MM.1S (cell line): ENCODE data around the gene PSMA5.
"Not testable (repeated sequence)": the region's sequence is repeated elsewhere in the genome, so short reads cannot be mapped to it uniquely, and the experiment has no call there.

ENCODE experiments used
- DNase-seq: peaks from one replicate; pipeline ENCODE4 v3.0.0-alpha.2; 2015
- H2AFZ ChIP-seq: fragments of 300-600 bp; sonication (generic); 2 replicates; pipeline ENCODE4 v1.6.0; 2016; ENCODE audit warnings: antibody characterized with exemption, low read length
- H3F3A ChIP-seq: fragments of 300-600 bp; sonication (generic); 2 replicates; pipeline ENCODE4 v1.6.1; 2016; ENCODE audit warnings: mild to moderate bottlenecking, antibody characterized with exemption, low read length, moderate library complexity, mixed read lengths; ENCODE audit not compliant: insufficient read depth
- H3K27ac ChIP-seq: fragments of 300-600 bp; sonication (generic); 2 replicates; pipeline ENCODE4 v1.5.1; 2016; ENCODE audit warnings: mild to moderate bottlenecking, low read length
- H3K27me3 ChIP-seq: fragments of 300-600 bp; sonication (generic); replicated peaks from 2 replicates; pipeline ENCODE4 v1.6.0; 2016; ENCODE audit warnings: low read length; ENCODE audit not compliant: insufficient read depth
- H3K36me3 ChIP-seq: fragments of 300-600 bp; sonication (generic); replicated peaks from 2 replicates; pipeline ENCODE4 v1.6.1; 2016; ENCODE audit warnings: mild to moderate bottlenecking, low read length, mixed read lengths; ENCODE audit not compliant: insufficient read depth
- H3K4me1 ChIP-seq: fragments of 300-600 bp; sonication (generic); 2 replicates; pipeline ENCODE4 v1.6.1; 2016; ENCODE audit warnings: low read length, mixed read lengths
- H3K4me2 ChIP-seq: fragments of 300-600 bp; sonication (generic); 2 replicates; pipeline ENCODE4 v1.6.0; 2016; ENCODE audit warnings: low read depth, low read length
- H3K4me3 ChIP-seq: fragments of 300-600 bp; sonication (generic); 2 replicates; pipeline ENCODE4 v1.5.1; 2016; ENCODE audit warnings: low read length, mixed read lengths
- H3K79me2 ChIP-seq: fragments of 300-600 bp; sonication (generic); 2 replicates; pipeline ENCODE4 v1.6.1; 2016; ENCODE audit warnings: mixed run types, low read length, mixed read lengths
- H3K9ac ChIP-seq: fragments of 300-600 bp; sonication (generic); 2 replicates; pipeline ENCODE4 v1.6.1; 2016; ENCODE audit warnings: low read length, mixed read lengths
- H3K9me2 ChIP-seq: fragments of 300-600 bp; sonication (generic); replicated peaks from 2 replicates; pipeline ENCODE4 v1.6.1; 2016; ENCODE audit warnings: mild to moderate bottlenecking, low read length, mixed read lengths; ENCODE audit not compliant: insufficient read depth
- H3K9me3 ChIP-seq: fragments of 300-600 bp; sonication (generic); replicated peaks from 2 replicates; pipeline ENCODE4 v1.6.1; 2016; ENCODE audit warnings: mild to moderate bottlenecking, low read length, mixed read lengths; ENCODE audit not compliant: insufficient read depth
- H4K20me1 ChIP-seq: fragments of 300-600 bp; sonication (generic); 2 replicates; pipeline ENCODE4 v1.6.1; 2016; ENCODE audit warnings: mild to moderate bottlenecking, low read length, moderate library complexity, mixed read lengths; ENCODE audit not compliant: insufficient read depth
- CTCF ChIP-seq: fragments of 300-600 bp; sonication (generic); IDR thresholded peaks from 2 replicates; pipeline ENCODE4 v1.5.1; 2016; ENCODE audit warnings: antibody characterized with exemption, low read length, mixed read lengths
- EZH2 ChIP-seq: fragments of 300-600 bp; sonication (generic); optimal IDR thresholded peaks from 2 replicates; pipeline ENCODE3; 2017; ENCODE audit warnings: low read depth, mild to moderate bottlenecking, antibody characterized with exemption, low read length, mixed read lengths
- EZH2phosphoT487 ChIP-seq: fragments of 300-600 bp; sonication (generic); IDR thresholded peaks from 2 replicates; pipeline ENCODE4 v1.6.1; 2018; ENCODE audit warnings: antibody characterized with exemption, low read length

The PSMA5 gene

GRCh38 chr1:109377698-109378097 lies 48.5 kb downstream of the PSMA5 start:
- Histone ChIP-seq H3K36me3 (no peaks in the 10 kb centered on the region), H3K9ac (no peak overlapping the region), H3K79me2 (peaks cover 14% of the 10 kb centered on the region; the same call in 1 of the 2 replicates), H3K4me1 (peaks cover 4% of the 10 kb centered on the region; the same call in 1 of the 2 replicates), H3K9me3 (no peaks in the 10 kb centered on the region), H3K4me3 (no peak overlapping the region), H2AFZ (no peak overlapping the region), H4K20me1 (no peaks in the 10 kb centered on the region), H3F3A (peaks cover 8% of the 10 kb centered on the region; the same call in 1 of the 2 replicates), H3K4me2 (no peak overlapping the region), H3K27ac (no peak overlapping the region), H3K27me3 (no peaks in the 10 kb centered on the region), H3K9me2 (no peaks in the 10 kb centered on the region)
- TF ChIP-seq CTCF (no peak), EZH2 (no peak), EZH2phosphoT487 (no peak)
- no peak for DNase-seq

GRCh38 chr1:109373696-109374095 lies 52.6 kb downstream of the PSMA5 start:
- not testable (repeated sequence) for DNase-seq, H3K9me3 ChIP-seq, H3K4me2 ChIP-seq, H3K4me3 ChIP-seq, H3K27me3 ChIP-seq, H2AFZ ChIP-seq, H3K9me2 ChIP-seq, H3K36me3 ChIP-seq, H3K27ac ChIP-seq, H4K20me1 ChIP-seq, H3K9ac ChIP-seq
- Histone ChIP-seq H3K79me2 (peaks cover 14% of the 10 kb centered on the region; the same call in 1 of the 2 replicates), H3K4me1 (peaks cover 27% of the 10 kb centered on the region), H3F3A (peaks cover 22% of the 10 kb centered on the region)

- H3K9me2 ChIP-seq = no peaks in the 10 kb centered on the region
- H3K4me1 ChIP-seq = peaks cover 31% of the 10 kb centered on the region
- no peak overlapping the region for H3K4me2 ChIP-seq
- H3K27me3 ChIP-seq = no peaks in the 10 kb centered on the region
- H3K9me3 ChIP-seq = no peaks in the 10 kb centered on the region
- H3K4me3 ChIP-seq = no peak overlapping the region
- H4K20me1 ChIP-seq = no peaks in the 10 kb centered on the region
- H3F3A ChIP-seq = peaks cover 22% of the 10 kb centered on the region
- H3K27ac ChIP-seq = no peak overlapping the region
- H3K36me3 ChIP-seq = no peaks in the 10 kb centered on the region
- DNase-seq = no peak
- TF ChIP-seq EZH2 (no peak), CTCF (no peak), EZH2phosphoT487 (no peak)
- H2AFZ ChIP-seq = no peak overlapping the region
- peaks cover 14% of the 10 kb centered on the region; the same call in 1 of the 2 replicates for H3K79me2 ChIP-seq
- no peak overlapping the region for H3K9ac ChIP-seq
These were observed 53.1 kb downstream of the PSMA5 start for GRCh38 chr1:109373126-109373525.

- Histone ChIP-seq H3K4me1 (peaks cover 28% of the 10 kb centered on the region), H3K27ac (no peak overlapping the region), H3K9me3 (no peaks in the 10 kb centered on the region), H3K27me3 (no peaks in the 10 kb centered on the region), H3K36me3 (no peaks in the 10 kb centered on the region), H4K20me1 (no peaks in the 10 kb centered on the region), H3K79me2 (peaks cover 11% of the 10 kb centered on the region; the same call in 1 of the 2 replicates), H3K4me2 (peak overlapping the region; percentile 88; the same call in 1 of the 2 replicates), H2AFZ (no peak overlapping the region), H3K9ac (no peak overlapping the region), H3K4me3 (no peak overlapping the region), H3K9me2 (no peaks in the 10 kb centered on the region), H3F3A (peaks cover 22% of the 10 kb centered on the region)
- no peak for DNase-seq
- no peak for TF ChIP-seq CTCF
- no peak for TF ChIP-seq EZH2
- TF ChIP-seq EZH2phosphoT487 = no peak
These were observed 54.0 kb downstream of the PSMA5 start for GRCh38 chr1:109372281-109372680.
